ENCODE data around the gene NMBR.
"Not testable (repeated sequence)": the region's sequence is repeated elsewhere in the genome, so short reads cannot be mapped to it uniquely, and the experiment has no call there.

Gene NMBR

GRCh38 chr6:142074516-142074915 is 72.4 kb downstream of the NMBR start:
- in situ Hi-C loops (cut with MboI; ENCODE audit: low sequenced_read_pairs), result no loop called here

GRCh38 chr6:142071981-142072380 is 74.9 kb downstream of the NMBR start:
- in situ Hi-C loops (cut with MboI; ENCODE audit: low sequenced_read_pairs), result no loop called here

- in situ Hi-C loops (cut with MboI; ENCODE audit: low sequenced_read_pairs), result no loop called here
Observed at GRCh38 chr6:142068416-142068815, 78.5 kb downstream of the NMBR start.

GRCh38 chr6:142062861-142063260 is 84.1 kb downstream of the NMBR start:
- in situ Hi-C loops (cut with MboI; ENCODE audit: low sequenced_read_pairs), result not testable (repeated sequence)

- in situ Hi-C loops (cut with MboI; ENCODE audit: low sequenced_read_pairs), result no loop called here
Observed at GRCh38 chr6:142058551-142059290, 88.2 kb downstream of the NMBR start.

- in situ Hi-C loops (cut with MboI; ENCODE audit: low sequenced_read_pairs), result no loop called here
Observed at GRCh38 chr6:142055219-142055618, 91.7 kb downstream of the NMBR start.

- in situ Hi-C loops (cut with MboI; ENCODE audit: low sequenced_read_pairs), result no loop called here
Observed at GRCh38 chr6:142051404-142051803, 95.5 kb downstream of the NMBR start.

GRCh38 chr6:142048593-142048980 is 98.3 kb downstream of the NMBR start:
- in situ Hi-C loops (cut with MboI; ENCODE audit: low sequenced_read_pairs), result no loop called here

GRCh38 chr6:142047934-142048592 is 98.9 kb downstream of the NMBR start:
- in situ Hi-C loops (cut with MboI; ENCODE audit: low sequenced_read_pairs), result no loop called here

- in situ Hi-C loops (cut with MboI; ENCODE audit: low sequenced_read_pairs), result no loop called here
Observed at GRCh38 chr6:142045380-142046278, 101.3 kb downstream of the NMBR start.

GRCh38 chr6:142035890-142036289 is 111.0 kb downstream of the NMBR start:
- in situ Hi-C loops (cut with MboI; ENCODE audit: low sequenced_read_pairs), result no loop called here

GRCh38 chr6:142031035-142031434 is 115.9 kb downstream of the NMBR start:
- in situ Hi-C loops (cut with MboI; ENCODE audit: low sequenced_read_pairs), result no loop called here

GRCh38 chr6:142030115-142030619 is 116.8 kb downstream of the NMBR start:
- in situ Hi-C loops (cut with MboI; ENCODE audit: low sequenced_read_pairs), result no loop called here

GRCh38 chr6:142028527-142028926 is 118.4 kb downstream of the NMBR start:
- in situ Hi-C loops (cut with MboI; ENCODE audit: low sequenced_read_pairs), result no loop called here

GRCh38 chr6:142027804-142028203 is 119.1 kb downstream of the NMBR start:
- in situ Hi-C loops (cut with MboI; ENCODE audit: low sequenced_read_pairs), result not testable (repeated sequence)

GRCh38 chr6:142027074-142027473 is 119.8 kb downstream of the NMBR start:
- in situ Hi-C loops (cut with MboI; ENCODE audit: low sequenced_read_pairs), result no loop called here

GRCh38 chr6:142026471-142026870 is 120.5 kb downstream of the NMBR start:
- in situ Hi-C loops (cut with MboI; ENCODE audit: low sequenced_read_pairs), result no loop called here

Data from HL-60/S4 (cell line).